WTC11 (cell line): ENCODE measurements around the gene NAT16. TPM values are rescaled to one million over a fixed set of nuclear protein-coding genes. Genes with fewer than 3 reads are reported as not detected.

Source experiments
- ATAC-seq: fragments of 200-7000 bp; cut with Tn5 transposase; 2 replicates; pipeline ENCODE4 v1.10.0; 2021; ENCODE audit warnings: mild to moderate bottlenecking, moderate library complexity
- CTCF ChIA-PET: fragments of 300-600 bp; sonication (Branson Sonifier 250); formaldehyde crosslinking; loops from one replicate; lab custom pipeline; 2021; ENCODE audit warnings: antibody characterized with exemption; lab: Charles Lee
- POLR2A ChIA-PET: fragments of 350-600 bp; sonication (Branson Sonifier 250); formaldehyde crosslinking; loops from one replicate; lab custom pipeline; 2021; ENCODE audit warnings: antibody characterized with exemption; lab: Charles Lee
- DNase-seq: peaks from one replicate; pipeline ENCODE4 v3.0.0; 2021; ENCODE audit warnings: low spot score
- H3K27ac Mint-ChIP-seq: 2 replicates; pipeline ENCODE4 v1.8.0; 2021; ENCODE audit warnings: mixed read lengths
- H3K27me3 Mint-ChIP-seq: 2 replicates; pipeline ENCODE4 v1.8.0; 2021; ENCODE audit warnings: low read depth, mild to moderate bottlenecking, moderate library complexity, mixed read lengths
- H3K36me3 Mint-ChIP-seq: 2 replicates; pipeline ENCODE4 v1.8.0; 2021; ENCODE audit warnings: mixed read lengths
- H3K4me1 Mint-ChIP-seq: 2 replicates; pipeline ENCODE4 v1.8.0; 2022; ENCODE audit warnings: mixed read lengths
- H3K4me3 Mint-ChIP-seq: 2 replicates; pipeline ENCODE4 v1.8.0; 2021; ENCODE audit warnings: mild to moderate bottlenecking, moderate library complexity, mixed read lengths
- H3K9me3 Mint-ChIP-seq: 2 replicates; pipeline ENCODE4 v1.8.0; 2021; ENCODE audit warnings: mixed read lengths
- AFF4 ChIP-seq: sonication (generic); formaldehyde crosslinking; IDR thresholded peaks from 2 replicates; pipeline ENCODE4 v1.8.1; 2023; ENCODE audit warnings: mild to moderate bottlenecking, missing genetic modification reagents, borderline replicate concordance
- ATF1 ChIP-seq: sonication (generic); formaldehyde crosslinking; IDR thresholded peaks from 2 replicates; pipeline ENCODE4 v1.8.1; 2023; ENCODE audit warnings: mild to moderate bottlenecking, moderate library complexity, missing genetic modification reagents
- ATF3 ChIP-seq: sonication (generic); formaldehyde crosslinking; conservative IDR thresholded peaks from 2 replicates; pipeline ENCODE4 v1.8.1; 2022; ENCODE audit warnings: mild to moderate bottlenecking, missing genetic modification reagents
- ELF4 ChIP-seq: sonication (generic); formaldehyde crosslinking; IDR thresholded peaks from 2 replicates; pipeline ENCODE4 v1.8.1; 2022; ENCODE audit warnings: low read depth, mild to moderate bottlenecking, moderate library complexity, missing genetic modification reagents
- FOXP4 ChIP-seq: sonication (generic); formaldehyde crosslinking; IDR thresholded peaks from 2 replicates; pipeline ENCODE4 v1.8.0; 2022; ENCODE audit warnings: mild to moderate bottlenecking, missing genetic modification reagents
- GTF2I ChIP-seq: fragments of 250-450 bp; sonication (Bioruptor Pico); conservative IDR thresholded peaks from 2 replicates; pipeline ENCODE4 v1.4.0; 2021; ENCODE audit warnings: mild to moderate bottlenecking
- JAZF1 ChIP-seq: fragments of 250-450 bp; sonication (Bioruptor Pico); IDR thresholded peaks from 2 replicates; pipeline ENCODE4 v1.9.0; 2021; ENCODE audit warnings: moderate library complexity, mild to moderate bottlenecking, inconsistent platforms
- MAX ChIP-seq: sonication (generic); formaldehyde crosslinking; IDR thresholded peaks from 2 replicates; pipeline ENCODE4 v1.8.0; 2022; ENCODE audit warnings: mild to moderate bottlenecking, missing genetic modification reagents
- MLX ChIP-seq: sonication (generic); formaldehyde crosslinking; IDR thresholded peaks from 2 replicates; pipeline ENCODE4 v1.8.1; 2023; ENCODE audit warnings: mild to moderate bottlenecking, missing genetic modification reagents, moderate library complexity
- MYBL2 ChIP-seq: sonication (generic); formaldehyde crosslinking; IDR thresholded peaks from 2 replicates; pipeline ENCODE4 v1.8.1; 2023; ENCODE audit warnings: mild to moderate bottlenecking, moderate library complexity, missing genetic modification reagents
- NFYB ChIP-seq: sonication (generic); formaldehyde crosslinking; conservative IDR thresholded peaks from 2 replicates; pipeline ENCODE4 v1.8.0; 2022; ENCODE audit warnings: low read depth, missing genetic modification reagents
- NR1H2 ChIP-seq: sonication (generic); formaldehyde crosslinking; IDR thresholded peaks from 2 replicates; pipeline ENCODE4 v1.9.0; 2021; ENCODE audit warnings: mild to moderate bottlenecking, moderate library complexity, missing genetic modification reagents
- NR2C2 ChIP-seq: sonication (generic); formaldehyde crosslinking; IDR thresholded peaks from 2 replicates; pipeline ENCODE4 v1.8.0; 2022; ENCODE audit warnings: mild to moderate bottlenecking, missing genetic modification reagents
- PREB ChIP-seq: sonication (generic); formaldehyde crosslinking; IDR thresholded peaks from 2 replicates; pipeline ENCODE4 v1.8.1; 2022; ENCODE audit warnings: mild to moderate bottlenecking, missing genetic modification reagents, moderate library complexity, borderline replicate concordance
- RELA ChIP-seq: sonication (generic); formaldehyde crosslinking; IDR thresholded peaks from 2 replicates; pipeline ENCODE4 v1.8.1; 2022; ENCODE audit warnings: missing genetic modification reagents, mild to moderate bottlenecking, borderline replicate concordance
- SMAD3 ChIP-seq: sonication (generic); formaldehyde crosslinking; IDR thresholded peaks from 2 replicates; pipeline ENCODE4 v1.8.0; 2022; ENCODE audit warnings: missing genetic modification reagents, mild to moderate bottlenecking, borderline replicate concordance
- SMAD4 ChIP-seq: sonication (generic); formaldehyde crosslinking; IDR thresholded peaks from 2 replicates; pipeline ENCODE4 v1.8.0; 2022; ENCODE audit warnings: mild to moderate bottlenecking, missing genetic modification reagents
- TEAD1 ChIP-seq: sonication (generic); formaldehyde crosslinking; IDR thresholded peaks from 2 replicates; pipeline ENCODE4 v1.8.0; 2022; ENCODE audit warnings: mild to moderate bottlenecking, missing genetic modification reagents
- TP53 ChIP-seq: sonication (generic); formaldehyde crosslinking; IDR thresholded peaks from 2 replicates; pipeline ENCODE4 v1.8.1; 2023; ENCODE audit warnings: mild to moderate bottlenecking, missing genetic modification reagents
- ZMAT4 ChIP-seq: fragments of 250-450 bp; sonication (Bioruptor Pico); IDR thresholded peaks from 2 replicates; pipeline ENCODE4 v1.9.0; 2021; ENCODE audit warnings: mild to moderate bottlenecking
- ZNF396 ChIP-seq: fragments of 250-450 bp; sonication (Bioruptor Pico); IDR thresholded peaks from 2 replicates; pipeline ENCODE4 v1.8.0; 2021; ENCODE audit warnings: mild to moderate bottlenecking, moderate library complexity, borderline replicate concordance
- ZNF532 ChIP-seq: fragments of 250-450 bp; sonication (Bioruptor Pico); IDR thresholded peaks from 2 replicates; pipeline ENCODE4 v1.9.0; 2021; ENCODE audit warnings: mild to moderate bottlenecking, borderline replicate concordance
- total RNA-seq: library from RNA; stranded (reverse); gene quantifications from 3 replicates; pipeline ENCODE4 v1.2.3, GENCODE V29; 2021

NAT16 gene
- total RNA-seq, 1 experiment from 2014 or later: 0.39 TPM

- H3K4me1 Mint-ChIP-seq: peaks cover 65% of the 10 kb centered on the region
- H3K27me3 Mint-ChIP-seq: peaks cover 67% of the 10 kb centered on the region
- POLR2A ChIA-PET: interaction anchor here (0.5 to 2.4 kb wide), 9 partner anchors 9 to 276 kb away, joined by 3 to 14 read pairs (median 4); no protein-coding TSS in a partner anchor
- TF ChIP-seq ZMAT4 (CRISPR knock-in tag) (no peak), ATF3 (CRISPR knock-in tag) (no peak; the same call in 1 of the 2 replicates), TEAD1 (CRISPR knock-in tag) (peak; percentile 99), NR2C2 (CRISPR knock-in tag) (peak; percentile 55; the same call in 1 of the 2 replicates), MLX (CRISPR knock-in tag) (peak; percentile 92; the same call in 1 of the 2 replicates), SMAD4 (CRISPR knock-in tag) (peak; percentile 83; the same call in 1 of the 2 replicates), JAZF1 (CRISPR knock-in tag) (no peak), PREB (peak; percentile 93), RELA (CRISPR knock-in tag) (peak; percentile 92), GTF2I (CRISPR knock-in tag) (no peak), AFF4 (CRISPR knock-in tag) (peak; percentile 90; the same call in 1 of the 2 replicates), MYBL2 (peak; percentile 97), MAX (peak; percentile 89), SMAD3 (CRISPR knock-in tag) (peak; percentile 99), FOXP4 (peak; percentile 99), NR1H2 (CRISPR knock-in tag) (no peak), TP53 (CRISPR knock-in tag) (peak; percentile 97), ZNF396 (CRISPR knock-in tag) (no peak), ATF1 (CRISPR knock-in tag) (peak; percentile 96), ZNF532 (CRISPR knock-in tag) (no peak), NFYB (CRISPR knock-in tag) (peak; percentile 54), ELF4 (CRISPR knock-in tag) (peak; percentile 94)
Measured at GRCh38 chr7:101165075-101165957, 14.8 kb downstream of the NAT16 start, which contains the start of gene VGF. Gene VGF (minus strand): TSS chr7:101165569. CDS start chr7:101164843, 726 bp downstream.

More at GRCh38 chr7:101165075-101165957, 14.8 kb downstream of the NAT16 start, which contains the start of gene VGF:
- Mint-ChIP-seq H3K27ac (peak within 1 kb of the TSS; percentile 20; the same call in 1 of the 2 replicates), H3K9me3 (no peaks in the 10 kb centered on the region), H3K4me3 (peak within 1 kb of the TSS; percentile 81), H3K36me3 (no peaks in the 10 kb centered on the region)
- CTCF ChIA-PET: interaction anchor here (0.5 to 9.0 kb wide), 20 partner anchors 9 to 199 kb away, joined by 3 to 103 read pairs (median 4); partner anchors contain the start of genes NAT16, PLOD3, SERPINE1 and TRIM56
- DNase-seq (peak; percentile 98), ATAC-seq (peak; percentile 46)
